H9 (cell line): ENCODE data around the gene PEX5L. TPM values are rescaled to one million over a fixed set of nuclear protein-coding genes. Genes with fewer than 3 reads are reported as not detected.

Source experiments
- DNase-seq: peaks from one replicate; pipeline ENCODE4 v3.0.0-alpha.2; 2017
- H2AFZ ChIP-seq: one replicate; pipeline ENCODE4 v1.6.1; 2013; ENCODE audit warnings: mild to moderate bottlenecking, low read length, control low read depth, moderate library complexity
- H2AK5ac ChIP-seq: 2 replicates; pipeline ENCODE4 v1.6.1; 2013; ENCODE audit warnings: low read length, control low read depth, mixed read lengths; ENCODE audit not compliant: insufficient read length
- H2BK120ac ChIP-seq: one replicate; pipeline ENCODE4 v1.6.1; 2013; ENCODE audit warnings: low read depth, mild to moderate bottlenecking, low read length, control low read depth, inconsistent platforms; ENCODE audit not compliant: poor library complexity, severe bottlenecking
- H2BK12ac ChIP-seq: 2 replicates; pipeline ENCODE4 v1.6.1; 2013; ENCODE audit warnings: low read length, control low read depth, mixed read lengths, low read depth; ENCODE audit not compliant: insufficient read length
- H2BK15ac ChIP-seq: 2 replicates; pipeline ENCODE4 v1.6.1; 2013; ENCODE audit warnings: low read depth, low read length, control low read depth
- H2BK20ac ChIP-seq: one replicate; pipeline ENCODE4 v1.6.1; 2013; ENCODE audit warnings: low read depth, mild to moderate bottlenecking, low read length, control low read depth, inconsistent platforms; ENCODE audit not compliant: poor library complexity, severe bottlenecking
- H2BK5ac ChIP-seq: 2 replicates; pipeline ENCODE4 v1.6.1; 2013; ENCODE audit warnings: low read length, control low read depth, mixed read lengths; ENCODE audit not compliant: insufficient read length
- H3K14ac ChIP-seq: 2 replicates; pipeline ENCODE4 v1.6.1; 2013; ENCODE audit warnings: low read length, control low read depth; ENCODE audit not compliant: insufficient read depth
- H3K18ac ChIP-seq: 2 replicates; pipeline ENCODE4 v1.6.1; 2013; ENCODE audit warnings: low read depth, mild to moderate bottlenecking, mixed read lengths, low read length, control low read depth; ENCODE audit not compliant: insufficient read length
- H3K23ac ChIP-seq: 2 replicates; pipeline ENCODE4 v1.6.1; 2013; ENCODE audit warnings: low read length, control low read depth, mixed read lengths, low read depth; ENCODE audit not compliant: insufficient read length
- H3K23me2 ChIP-seq: 2 replicates; pipeline ENCODE4 v1.6.1; 2013; ENCODE audit warnings: low read depth, mild to moderate bottlenecking, mixed read lengths, low read length, control low read depth; ENCODE audit not compliant: insufficient read length, poor library complexity, severe bottlenecking
- H3K27ac ChIP-seq: 2 replicates; pipeline ENCODE4 v1.5.1; 2013; ENCODE audit warnings: low read length, control low read depth, mixed read lengths, low read depth; ENCODE audit not compliant: insufficient read length
- H3K27me3 ChIP-seq: 2 replicates; pipeline ENCODE4 v1.6.1; 2013; ENCODE audit warnings: low read length, control low read depth, inconsistent platforms; ENCODE audit not compliant: insufficient read depth
- H3K4ac ChIP-seq: 2 replicates; pipeline ENCODE4 v1.6.1; 2013; ENCODE audit warnings: low read depth, mild to moderate bottlenecking, control low read depth, inconsistent platforms, low read length, moderate library complexity
- H3K4me1 ChIP-seq: 2 replicates; pipeline ENCODE4 v1.6.1; 2013; ENCODE audit warnings: low read length, control low read depth, inconsistent platforms; ENCODE audit not compliant: insufficient read depth
- H3K4me2 ChIP-seq: 2 replicates; pipeline ENCODE4 v1.6.1; 2013; ENCODE audit warnings: low read length, control low read depth, mixed read lengths; ENCODE audit not compliant: insufficient read length, insufficient read depth
- H3K56ac ChIP-seq: 2 replicates; pipeline ENCODE4 v1.6.1; 2013; ENCODE audit warnings: low read depth, mild to moderate bottlenecking, mixed read lengths, low read length, control low read depth; ENCODE audit not compliant: insufficient read length
- H3K79me1 ChIP-seq: 2 replicates; pipeline ENCODE4 v1.6.1; 2013; ENCODE audit warnings: low read depth, mild to moderate bottlenecking, moderate library complexity, low read length, control low read depth, inconsistent platforms; ENCODE audit not compliant: insufficient read depth, poor library complexity, severe bottlenecking
- H3K79me2 ChIP-seq: 2 replicates; pipeline ENCODE4 v1.6.1; 2013; ENCODE audit warnings: low read length, control low read depth, inconsistent platforms; ENCODE audit not compliant: insufficient read depth
- H3K9ac ChIP-seq: 2 replicates; pipeline ENCODE4 v1.6.1; 2013; ENCODE audit warnings: low read length, control low read depth, mixed read lengths; ENCODE audit not compliant: insufficient read length; ENCODE audit errors: extremely low read depth
- H3K9me3 ChIP-seq: one replicate; pipeline ENCODE4 v1.6.1; 2013; ENCODE audit warnings: low read depth, low read length, inconsistent platforms; ENCODE audit not compliant: control insufficient read depth
- H3T11ph ChIP-seq: one replicate; pipeline ENCODE4 v1.6.1; 2013; ENCODE audit warnings: mild to moderate bottlenecking, low read length, control low read depth, inconsistent platforms
- H4K20me1 ChIP-seq: one replicate; pipeline ENCODE4 v1.6.1; 2013; ENCODE audit not compliant: control insufficient read depth, insufficient read length, insufficient read depth
- H4K5ac ChIP-seq: 2 replicates; pipeline ENCODE4 v1.6.1; 2013; ENCODE audit warnings: low read depth, mild to moderate bottlenecking, mixed read lengths, low read length, control low read depth; ENCODE audit not compliant: insufficient read length
- H4K8ac ChIP-seq: replicated peaks from 2 replicates; pipeline ENCODE4 v1.6.1; 2013; ENCODE audit warnings: low read length, control low read depth, mixed read lengths, low read depth; ENCODE audit not compliant: insufficient read length
- H4K91ac ChIP-seq: 2 replicates; pipeline ENCODE4 v1.6.1; 2013; ENCODE audit warnings: low read depth, mild to moderate bottlenecking, moderate library complexity, mixed read lengths, low read length, control low read depth; ENCODE audit not compliant: insufficient read length
- H3K27ac Mint-ChIP-seq, 3 experiments: 2 replicates in 2 of 3; 3 replicates in 1 of 3; pipeline ENCODE4 v1.8.0; 2020 to 2021; ENCODE audit warnings: mixed read lengths in 3 of 3, mild to moderate bottlenecking in 1 of 3, moderate library complexity in 1 of 3
- H3K27me3 Mint-ChIP-seq: 2 replicates; pipeline ENCODE4 v1.8.0; 2021; ENCODE audit warnings: low read depth, mild to moderate bottlenecking, moderate library complexity, mixed read lengths
- H3K36me3 Mint-ChIP-seq, 3 experiments: 2 replicates in 2 of 3; 3 replicates in 1 of 3; pipeline ENCODE4 v1.8.0; 2020 to 2021; ENCODE audit warnings: low read depth in 3 of 3, mixed read lengths in 3 of 3; ENCODE audit not compliant: insufficient read depth in 1 of 3
- H3K4me1 Mint-ChIP-seq, 2 experiments: 2 replicates each; pipeline ENCODE4 v1.8.0; 2020; ENCODE audit warnings: mixed read lengths in 2 of 2
- H3K4me3 Mint-ChIP-seq, 2 experiments: 2 replicates in 1 of 2; 3 replicates in 1 of 2; pipeline ENCODE4 v1.8.0; 2020 to 2021; ENCODE audit warnings: mild to moderate bottlenecking in 2 of 2, mixed read lengths in 2 of 2, moderate library complexity in 1 of 2
- H3K9me3 Mint-ChIP-seq, 2 experiments: 2 replicates in 1 of 2; 3 replicates in 1 of 2; pipeline ENCODE4 v1.8.0; 2020; ENCODE audit warnings: mild to moderate bottlenecking in 2 of 2, mixed read lengths in 2 of 2, moderate library complexity in 1 of 2
- WGBS: extraction: QIAGEN DNeasy Blood & Tissue Kit; methylation state at CpG from one replicate; pipeline ENCODE4 v1.1.7; 2013; ENCODE audit warnings: missing lambda C conversion rate, low lambda C conversion rate, mixed read lengths; ENCODE audit not compliant: insufficient read length; ENCODE audit errors: extremely low coverage; 5-methylcytosine and 5-hydroxymethylcytosine counted together
- total RNA-seq: library from RNA; stranded (reverse); gene quantifications from 2 replicates; pipeline ENCODE4 v1.2.1, GENCODE V29; 2021
- TF ChIP-seq, protein P1 (sequence below): fragments of 200-600 bp; sonication (generic); conservative IDR thresholded peaks from 3 replicates; pipeline ENCODE4 v1.8.0; 2021; ENCODE audit warnings: antibody characterized with exemption, mild to moderate bottlenecking

PEX5L gene
- total RNA-seq, 1 experiment from 2014 or later: 0.85 TPM

DNA sequence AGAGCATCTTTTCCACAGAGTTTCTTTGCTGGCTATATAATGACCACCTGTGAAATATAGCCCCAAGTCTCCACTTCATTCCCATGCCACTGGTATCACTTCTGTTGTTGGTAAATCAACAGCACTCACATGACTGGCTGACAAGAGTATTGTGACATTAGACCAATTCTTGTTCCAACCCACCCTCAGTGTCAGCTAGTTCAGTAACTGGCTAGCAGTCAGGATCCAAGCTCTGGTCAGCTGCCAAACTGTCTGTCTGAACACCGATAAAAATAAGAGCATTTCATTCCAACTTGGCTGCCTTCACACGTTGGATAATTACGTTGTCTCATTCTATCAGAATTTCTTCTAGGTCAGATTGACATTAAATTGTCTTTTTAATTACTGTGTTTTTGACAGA, 217.4 kb downstream of the PEX5L start:
- no peak overlapping the region for H3K18ac ChIP-seq
- H3K23ac ChIP-seq: no peak overlapping the region
- H3K4me1 Mint-ChIP-seq: no peaks in the 10 kb centered on the region

More for the DNA sequence above, 217.4 kb downstream of the PEX5L start:
- no peaks in the 10 kb centered on the region for H3K9me3 ChIP-seq
- Mint-ChIP-seq H3K4me3 (no peak overlapping the region), H3K27me3 (no peaks in the 10 kb centered on the region), H3K27ac (no peak overlapping the region), H3K36me3 (no peaks in the 10 kb centered on the region), H3K9me3 (no peaks in the 10 kb centered on the region)
- no peaks in the 10 kb centered on the region for H3K79me2 ChIP-seq
- no peaks in the 10 kb centered on the region for H3K79me1 ChIP-seq
- H4K8ac ChIP-seq: no peak overlapping the region
- no peak overlapping the region for H3K9ac ChIP-seq
- H3K27ac ChIP-seq: no peak overlapping the region
- DNase-seq: no peak
- H3K56ac ChIP-seq: no peak overlapping the region
- WGBS: no CpG with 5 or more reads among the region's 3 CpGs
- H2BK20ac ChIP-seq: no peak overlapping the region
- H2BK120ac ChIP-seq: no peak overlapping the region
- H3K23me2 ChIP-seq: no peaks in the 10 kb centered on the region
- no peak overlapping the region for H3K4me2 ChIP-seq
- H3K4me1 ChIP-seq: no peaks in the 10 kb centered on the region
- no peak overlapping the region for H4K91ac ChIP-seq
- H2AFZ ChIP-seq: no peak overlapping the region
- no peak overlapping the region for H3K4ac ChIP-seq
- no peak overlapping the region for H2BK12ac ChIP-seq
- H4K5ac ChIP-seq: no peak overlapping the region
- H2AK5ac ChIP-seq: no peak overlapping the region
- no peaks in the 10 kb centered on the region for H3K27me3 ChIP-seq
- no peak overlapping the region for H2BK15ac ChIP-seq
- H4K20me1 ChIP-seq: no peaks in the 10 kb centered on the region
- no peak overlapping the region for H3T11ph ChIP-seq
- H3K14ac ChIP-seq: no peak overlapping the region
- TF ChIP-seq, protein P1, sequence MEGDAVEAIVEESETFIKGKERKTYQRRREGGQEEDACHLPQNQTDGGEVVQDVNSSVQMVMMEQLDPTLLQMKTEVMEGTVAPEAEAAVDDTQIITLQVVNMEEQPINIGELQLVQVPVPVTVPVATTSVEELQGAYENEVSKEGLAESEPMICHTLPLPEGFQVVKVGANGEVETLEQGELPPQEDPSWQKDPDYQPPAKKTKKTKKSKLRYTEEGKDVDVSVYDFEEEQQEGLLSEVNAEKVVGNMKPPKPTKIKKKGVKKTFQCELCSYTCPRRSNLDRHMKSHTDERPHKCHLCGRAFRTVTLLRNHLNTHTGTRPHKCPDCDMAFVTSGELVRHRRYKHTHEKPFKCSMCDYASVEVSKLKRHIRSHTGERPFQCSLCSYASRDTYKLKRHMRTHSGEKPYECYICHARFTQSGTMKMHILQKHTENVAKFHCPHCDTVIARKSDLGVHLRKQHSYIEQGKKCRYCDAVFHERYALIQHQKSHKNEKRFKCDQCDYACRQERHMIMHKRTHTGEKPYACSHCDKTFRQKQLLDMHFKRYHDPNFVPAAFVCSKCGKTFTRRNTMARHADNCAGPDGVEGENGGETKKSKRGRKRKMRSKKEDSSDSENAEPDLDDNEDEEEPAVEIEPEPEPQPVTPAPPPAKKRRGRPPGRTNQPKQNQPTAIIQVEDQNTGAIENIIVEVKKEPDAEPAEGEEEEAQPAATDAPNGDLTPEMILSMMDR: no peak
- H2BK5ac ChIP-seq: no peak overlapping the region
